GM21367 (cell line): ENCODE data around the gene PSMC3IP.
"Not testable (repeated sequence)": the region's sequence is repeated elsewhere in the genome, so short reads cannot be mapped to it uniquely, and the experiment has no call there.

Experiments
- ATAC-seq: cut with Tn5 transposase; IDR thresholded peaks from one replicate; pipeline ENCODE4 v1.9.1; 2021; ENCODE audit not compliant: unreplicated experiment

PSMC3IP gene

GRCh38 chr17:42577532-42578281 is at the start of gene PSMC3IP:
TSS of gene PSMC3IP (minus strand) at chr17:42577729. CDS start at chr17:42577686, 43 bp downstream.
- ATAC-seq, result peak; percentile 61

- no peak for ATAC-seq
Measured at GRCh38 chr17:42623732-42624596, 46.4 kb upstream of the PSMC3IP start.

GRCh38 chr17:42623271-42623670 is 45.7 kb upstream of the PSMC3IP start:
- ATAC-seq, result no peak

DNA sequence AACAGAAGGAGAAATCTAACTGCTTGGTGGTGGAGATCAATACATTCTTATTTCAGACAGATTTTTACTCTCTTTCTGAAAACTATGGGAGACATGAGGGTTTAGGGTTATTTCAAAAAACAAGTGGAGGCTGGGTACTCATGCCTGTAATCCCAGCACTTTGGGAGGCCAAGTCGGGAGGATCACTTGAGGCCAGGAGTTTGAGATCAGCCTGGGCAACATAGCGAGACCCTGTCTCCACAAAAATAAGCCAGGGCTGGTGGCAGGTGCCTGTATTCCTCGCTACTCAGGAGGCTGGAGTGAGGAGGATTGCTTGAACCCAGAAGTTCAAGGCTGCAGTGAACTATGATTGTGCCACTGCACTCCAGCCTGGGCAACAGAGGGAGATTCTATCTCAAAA is 44.5 kb upstream of the PSMC3IP start:
- not testable (repeated sequence) for ATAC-seq

- ATAC-seq, result peak; percentile 62
Measured at GRCh38 chr17:42618442-42619150, 41.1 kb upstream of the PSMC3IP start.

GRCh38 chr17:42617956-42618431 is 40.5 kb upstream of the PSMC3IP start:
- ATAC-seq, result no peak

DNA sequence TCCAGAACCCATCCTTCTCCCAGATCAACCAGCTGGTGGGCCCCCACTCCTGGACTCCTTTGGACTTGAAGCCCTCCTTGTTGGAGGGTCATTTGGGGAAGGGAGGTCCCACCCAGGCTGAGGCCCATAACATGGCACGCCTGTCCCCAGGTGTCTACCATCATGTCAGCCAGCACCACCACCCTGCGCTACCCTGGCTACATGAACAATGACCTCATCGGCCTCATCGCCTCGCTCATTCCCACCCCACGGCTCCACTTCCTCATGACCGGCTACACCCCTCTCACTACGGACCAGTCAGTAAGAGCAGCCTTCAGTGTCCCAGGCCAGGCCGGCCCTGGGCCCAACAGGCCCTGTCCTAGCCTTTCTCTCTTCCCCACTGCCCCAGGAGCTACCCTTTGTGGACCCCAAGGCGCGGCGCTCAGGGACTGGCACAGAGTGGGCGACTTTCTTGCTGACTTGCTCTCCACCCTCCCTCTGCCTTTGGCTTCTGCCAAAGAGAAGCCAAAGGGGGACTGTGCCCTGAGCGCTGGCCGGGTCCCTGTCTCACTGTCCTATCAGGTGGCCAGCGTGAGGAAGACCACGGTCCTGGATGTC is 36.3 kb upstream of the PSMC3IP start:
- ATAC-seq, result no peak

GRCh38 chr17:42612013-42612412 is 34.5 kb upstream of the PSMC3IP start:
- no peak for ATAC-seq

DNA sequence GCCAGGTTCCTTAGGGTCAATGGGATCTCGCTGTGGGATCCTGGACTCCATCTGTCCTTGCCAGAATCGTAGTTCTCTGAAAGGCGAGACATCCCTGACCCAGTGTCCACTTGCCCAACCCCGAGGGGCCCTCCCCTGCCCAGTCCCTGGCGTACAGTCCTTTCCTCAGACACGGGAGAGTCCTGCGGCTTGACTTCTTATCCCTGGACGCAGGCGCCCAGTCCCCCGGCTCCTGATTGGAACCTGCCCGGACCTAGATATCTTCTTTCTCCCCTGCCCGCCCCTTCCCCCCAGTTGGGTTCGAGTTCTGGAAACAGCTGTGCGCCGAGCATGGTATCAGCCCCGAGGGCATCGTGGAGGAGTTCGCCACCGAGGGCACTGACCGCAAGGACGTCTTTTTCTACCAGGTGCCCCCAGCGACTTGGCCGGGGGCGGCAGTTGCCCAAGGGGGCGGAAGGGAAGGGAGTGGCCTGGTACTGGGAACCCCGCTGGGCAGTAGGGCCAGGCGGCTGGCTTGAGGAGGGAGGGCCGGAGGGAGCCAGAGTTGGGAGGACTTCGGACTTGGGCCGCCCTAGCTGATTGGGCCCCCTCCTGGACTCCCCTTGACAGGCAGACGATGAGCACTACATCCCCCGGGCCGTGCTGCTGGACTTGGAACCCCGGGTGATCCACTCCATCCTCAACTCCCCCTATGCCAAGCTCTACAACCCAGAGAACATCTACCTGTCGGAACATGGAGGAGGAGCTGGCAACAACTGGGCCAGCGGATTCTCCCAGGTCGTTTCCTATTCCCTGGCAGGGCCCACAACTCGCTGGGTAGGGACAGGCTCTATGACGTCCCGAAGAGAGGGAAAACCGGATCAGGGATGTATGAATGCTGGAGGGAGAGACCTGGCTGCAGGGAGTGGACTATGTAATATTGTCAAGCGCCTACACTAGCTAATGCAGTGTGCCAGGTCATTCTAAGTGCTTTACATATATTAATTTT is 32.6 kb upstream of the PSMC3IP start:
- not testable (repeated sequence) for ATAC-seq

DNA sequence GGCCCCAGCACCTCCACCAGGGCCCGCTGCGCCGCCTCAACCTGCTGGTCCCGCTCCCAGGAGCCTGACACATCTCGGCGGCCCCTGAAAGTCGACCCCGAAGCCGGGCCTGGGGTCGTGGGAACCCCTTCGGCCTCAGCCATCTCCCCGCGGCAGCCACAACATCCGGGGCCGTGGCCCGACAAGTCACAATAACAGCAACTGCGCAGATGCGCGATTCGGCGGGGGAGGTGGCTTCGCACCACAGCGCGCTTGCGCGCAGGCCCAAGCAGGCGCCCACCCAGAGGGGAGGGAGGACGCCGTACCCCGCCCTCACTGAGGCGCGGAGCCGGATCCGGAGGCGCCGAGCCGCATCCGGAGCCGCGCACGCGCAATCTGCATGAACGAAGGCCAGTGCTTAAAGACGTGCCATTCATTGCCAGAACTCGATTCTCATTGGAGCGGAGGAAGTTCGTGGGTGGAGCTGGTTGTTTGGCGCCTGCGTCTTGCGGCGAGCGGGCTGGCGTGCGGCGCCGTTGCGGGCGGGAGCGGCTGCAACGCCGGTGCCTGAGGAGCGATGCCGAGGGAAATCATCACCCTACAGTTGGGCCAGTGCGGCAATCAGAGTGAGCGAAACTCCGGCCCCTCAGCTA is 31.8 kb upstream of the PSMC3IP start, which contains the start of the genes RETREG3 and TUBG1:
Gene RETREG3 (minus strand): TSS at position 193 of the 632 bp plus-strand sequence. CDS start 50 bp downstream, at position 143.
Gene TUBG1 (plus strand): TSS at position 502 of the 632 bp plus-strand sequence. CDS start 55 bp downstream, at position 557.
- peak; percentile 74 for ATAC-seq

DNA sequence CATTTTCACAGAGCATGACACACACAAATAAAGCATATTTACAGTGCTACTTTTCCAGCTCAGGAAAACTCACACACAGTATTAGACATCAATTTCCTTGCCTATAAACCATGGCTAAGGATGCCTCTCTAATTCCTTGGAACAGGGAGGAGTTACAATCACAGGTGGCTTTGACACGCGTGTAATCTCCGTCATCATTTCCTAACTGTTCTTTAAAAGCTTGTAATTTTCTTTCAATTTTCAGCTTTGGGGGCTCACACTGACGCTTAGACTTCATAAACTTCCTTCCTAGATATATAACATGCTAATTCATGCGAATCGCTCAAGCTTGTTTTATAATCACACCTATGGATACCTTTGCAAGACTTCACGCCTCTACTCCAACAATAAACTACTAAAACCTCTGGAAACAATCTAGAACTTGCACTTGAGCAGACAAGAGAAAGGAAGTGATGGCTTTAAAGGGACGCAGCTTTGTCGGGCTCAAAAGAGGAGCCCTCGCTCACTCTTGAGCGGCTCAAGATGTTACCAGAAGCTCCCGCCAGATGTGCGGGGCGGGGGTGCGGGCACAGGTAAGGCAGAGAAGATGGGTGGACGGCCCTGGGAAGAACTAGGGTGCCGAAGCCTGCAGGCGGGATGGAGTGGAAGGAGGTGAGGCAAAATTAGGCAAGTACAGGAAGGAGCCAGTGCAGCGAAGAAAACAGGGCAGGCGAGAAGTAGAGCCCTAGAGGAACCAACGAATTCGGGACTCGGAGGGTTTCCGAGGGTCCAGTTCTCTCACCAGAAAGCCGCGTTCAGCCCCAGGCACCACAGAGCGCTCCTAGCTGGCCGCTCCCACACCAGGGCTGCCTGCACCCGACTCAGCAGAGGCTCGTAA is 31.0 kb upstream of the PSMC3IP start:
- peak; percentile 30 for ATAC-seq

GRCh38 chr17:42607769-42608168 is 30.2 kb upstream of the PSMC3IP start:
- no peak for ATAC-seq

DNA sequence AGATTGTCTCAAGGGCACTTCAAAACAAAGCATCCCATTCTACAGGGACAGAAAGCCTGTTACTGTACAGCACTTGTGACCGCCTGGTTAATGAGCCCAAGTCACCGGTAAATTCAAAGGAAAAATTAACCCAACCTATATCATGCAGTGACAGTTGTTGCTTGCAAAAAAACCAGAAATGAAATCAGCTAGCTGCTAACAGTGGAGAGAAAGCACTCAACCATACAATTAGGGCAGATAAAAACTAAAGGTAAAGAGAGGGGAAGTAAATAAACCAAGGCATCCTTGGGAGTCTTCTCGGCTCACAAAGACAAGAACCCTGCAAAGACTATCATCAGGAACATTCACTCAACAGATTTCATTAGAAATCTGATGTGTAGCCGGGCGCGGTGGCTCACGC is 25.8 kb upstream of the PSMC3IP start:
- ATAC-seq, result no peak

- ATAC-seq, result no peak
Measured at GRCh38 chr17:42598905-42599304, 21.4 kb upstream of the PSMC3IP start.

- no peak for ATAC-seq
Measured at GRCh38 chr17:42596386-42596785, 18.9 kb upstream of the PSMC3IP start.

- ATAC-seq, result no peak
Measured at GRCh38 chr17:42591411-42591810, 13.9 kb upstream of the PSMC3IP start.

- no peak for ATAC-seq
Measured at GRCh38 chr17:42590886-42591285, 13.4 kb upstream of the PSMC3IP start.
